NCI-H1436 (cell line): ENCODE data around the gene TTC19.
"Not testable (repeated sequence)": the region's sequence is repeated elsewhere in the genome, so short reads cannot be mapped to it uniquely, and the experiment has no call there.

ENCODE experiments used
- DNase-seq: peaks from one replicate; lab custom pipeline; 2025; lab: John Stamatoyannopoulos, UW

Gene TTC19

GRCh38 chr17:16027708-16028584 lies 28.3 kb downstream of the TTC19 start:
- no peak for DNase-seq

- no peak for DNase-seq
Observed at GRCh38 chr17:16033729-16034349, 34.2 kb downstream of the TTC19 start.

- DNase-seq, result no peak
Observed at GRCh38 chr17:16036261-16036660, 36.6 kb downstream of the TTC19 start.

DNA sequence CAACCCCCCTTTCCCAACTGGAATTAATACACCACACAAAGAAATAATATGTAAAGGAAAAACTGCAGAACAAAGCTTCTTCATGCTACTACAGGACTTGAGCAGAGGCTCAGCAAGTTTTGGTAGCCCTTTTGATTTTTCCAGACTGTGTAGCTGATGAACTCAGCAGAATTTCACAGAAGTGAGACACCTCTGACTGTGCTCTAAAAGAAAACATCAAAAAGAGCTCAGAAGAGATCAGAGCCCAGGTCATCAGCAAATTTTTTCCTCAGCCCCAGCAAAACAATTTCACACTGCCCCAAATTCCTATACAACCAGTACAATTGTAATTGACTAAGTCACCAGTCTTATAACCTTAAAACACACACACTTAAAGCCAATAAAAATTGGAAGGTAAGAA lies 38.0 kb downstream of the TTC19 start:
- no peak for DNase-seq

- no peak for DNase-seq
Observed at GRCh38 chr17:16040710-16041251, 41.2 kb downstream of the TTC19 start.

DNA sequence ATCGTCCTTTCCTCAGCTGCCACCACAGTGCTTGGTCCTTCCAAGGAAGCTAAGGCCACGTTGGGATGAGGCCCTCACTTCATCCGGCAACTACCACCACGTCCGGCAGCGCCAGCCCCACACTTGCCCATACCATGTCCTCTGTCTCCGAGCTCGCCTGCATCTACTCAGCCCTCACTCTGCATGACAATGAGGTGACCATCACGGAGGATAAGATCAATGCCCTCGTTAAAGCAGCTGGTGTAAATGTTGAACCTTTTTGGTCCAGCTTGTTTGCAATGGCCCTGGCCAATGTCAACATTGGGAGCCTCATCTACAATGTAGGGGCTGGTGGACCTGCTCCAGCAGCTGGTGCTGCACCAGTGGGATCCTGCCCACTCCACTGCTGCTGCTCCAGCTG lies 44.9 kb downstream of the TTC19 start:
- DNase-seq, result no peak

DNA sequence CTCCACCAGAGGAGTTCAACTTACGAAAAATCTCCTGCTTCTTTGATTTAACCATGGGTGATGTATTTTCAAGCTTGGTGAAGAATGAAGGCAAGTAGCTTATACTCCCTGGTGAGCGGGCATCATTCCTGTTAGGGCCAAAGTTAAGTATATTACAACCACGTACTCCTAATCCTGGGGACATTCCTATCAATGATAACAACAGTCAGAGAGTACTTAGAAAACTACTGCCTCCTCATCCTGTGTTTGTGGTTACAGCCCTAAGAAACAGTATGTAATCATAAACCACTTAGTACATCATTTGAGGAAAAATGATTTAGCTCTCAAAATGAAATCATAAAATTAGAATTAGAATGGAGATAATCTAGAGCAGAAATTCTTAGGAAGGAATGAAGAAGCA lies 47.3 kb downstream of the TTC19 start:
- DNase-seq, result no peak

GRCh38 chr17:16048811-16049449 lies 49.3 kb downstream of the TTC19 start:
- DNase-seq, result no peak

DNA sequence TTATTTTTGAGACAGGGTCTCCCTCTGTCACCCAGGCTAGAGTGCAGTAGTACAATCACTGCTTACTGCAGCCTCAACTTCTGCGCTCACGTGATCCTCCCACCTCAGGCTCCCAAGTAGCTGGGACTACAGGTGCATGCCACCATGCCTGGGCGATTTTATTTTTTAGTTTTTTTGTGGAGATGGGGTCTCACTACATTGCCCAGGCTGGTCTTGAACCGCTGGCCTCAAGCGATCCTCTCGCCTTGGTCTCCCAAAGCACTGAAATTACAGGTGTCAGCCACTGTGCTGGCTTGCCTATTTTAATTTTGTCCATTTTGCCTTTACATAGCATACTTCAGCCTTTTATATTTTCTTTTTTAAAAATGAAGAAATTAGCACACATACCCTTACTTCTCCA lies 51.2 kb downstream of the TTC19 start:
- DNase-seq, result no peak

DNA sequence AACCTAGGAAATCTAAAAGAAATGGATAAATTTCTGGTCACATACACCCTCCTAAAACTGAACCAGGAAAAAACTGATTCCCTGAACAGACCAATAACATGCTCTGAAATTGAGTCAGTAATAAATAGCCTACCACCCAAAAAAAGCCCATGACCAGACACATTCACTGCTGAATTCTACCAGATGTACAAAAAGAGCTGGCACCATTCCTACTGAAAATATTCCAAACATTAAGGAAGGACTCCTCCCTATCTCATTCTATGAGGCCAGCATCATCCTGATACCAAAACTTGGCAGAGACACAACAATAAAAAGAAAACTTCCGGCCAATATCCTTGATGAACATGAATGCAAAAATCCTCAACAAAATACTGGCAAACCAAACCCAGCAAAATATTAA lies 52.9 kb downstream of the TTC19 start:
- DNase-seq, result no peak

- DNase-seq, result not testable (repeated sequence)
Observed at GRCh38 chr17:16055139-16055538, 55.5 kb downstream of the TTC19 start.

DNA sequence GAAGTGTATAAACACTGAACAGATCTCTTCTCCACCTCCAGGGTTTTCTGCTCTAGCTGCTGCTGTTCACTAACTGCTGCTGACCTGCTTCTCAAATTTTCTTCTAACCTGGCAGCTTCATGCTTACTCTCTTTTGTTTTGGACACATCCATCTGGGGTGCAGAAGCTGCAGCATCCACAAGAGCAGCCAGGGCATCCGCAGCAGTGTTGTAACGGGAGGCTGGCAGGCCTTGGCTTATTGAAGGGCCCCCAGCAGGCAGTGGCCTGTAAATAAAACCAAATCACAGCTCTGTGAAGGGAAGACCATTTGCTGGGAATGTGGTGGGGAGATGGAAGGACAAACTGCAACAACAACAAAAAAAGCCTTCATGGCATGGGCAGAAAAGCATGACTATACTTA lies 62.0 kb downstream of the TTC19 start:
- DNase-seq, result no peak

DNA sequence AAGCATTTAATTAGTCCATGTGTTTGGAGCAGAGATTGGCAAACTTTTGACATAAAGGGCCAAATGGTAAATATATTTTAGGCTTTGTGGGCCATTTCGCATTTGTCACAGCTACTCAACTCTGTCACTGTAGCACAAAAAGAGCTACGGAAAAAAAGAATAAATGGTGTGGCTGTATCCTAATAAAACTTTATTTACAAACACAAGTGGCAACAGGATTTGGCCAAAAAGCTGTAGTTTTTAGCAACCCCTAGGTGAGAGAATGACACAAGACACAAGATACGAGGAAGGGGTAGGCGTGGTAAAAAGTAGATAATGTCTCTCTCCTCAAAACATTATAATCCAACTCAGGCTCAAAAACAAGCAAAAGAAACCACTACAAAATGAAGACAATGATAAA lies 66.5 kb downstream of the TTC19 start:
- DNase-seq, result no peak

DNA sequence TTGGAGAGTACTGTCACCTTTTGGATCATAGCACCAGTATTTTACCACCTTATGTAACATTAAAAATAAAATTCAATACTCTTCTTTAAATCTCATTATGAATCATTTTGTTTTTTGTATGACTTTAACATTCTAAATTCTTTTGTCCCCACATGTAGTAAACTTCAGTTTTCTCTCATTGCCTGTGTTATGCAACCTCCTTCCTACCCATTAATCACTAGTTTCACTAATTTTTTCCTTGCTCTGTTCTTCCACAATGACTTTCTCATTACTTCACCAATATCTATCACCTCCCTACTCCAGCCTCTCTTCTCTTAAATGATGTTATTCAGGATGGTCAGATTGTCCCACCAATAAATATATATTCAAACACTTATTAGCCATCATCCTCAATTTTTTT lies 68.7 kb downstream of the TTC19 start:
- no peak for DNase-seq

DNA sequence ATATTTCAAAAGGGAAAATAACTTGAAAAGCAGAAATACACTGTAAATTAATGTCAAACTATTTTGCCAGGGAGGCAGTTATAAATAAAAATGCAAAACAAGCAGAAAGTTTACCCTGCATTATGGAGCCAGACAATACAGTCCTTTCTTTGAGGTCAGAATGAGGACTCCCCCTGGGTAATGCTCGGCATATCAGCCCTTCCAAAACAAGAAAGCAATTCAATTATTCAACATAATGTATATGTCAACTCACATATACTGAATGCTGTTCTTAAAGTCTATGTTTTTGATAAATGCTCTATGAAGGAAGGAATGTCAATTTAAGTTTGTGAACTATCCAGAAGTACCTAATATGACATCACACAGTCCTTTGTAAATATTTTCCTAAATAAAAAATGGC lies 72.4 kb downstream of the TTC19 start:
- DNase-seq, result no peak

DNA sequence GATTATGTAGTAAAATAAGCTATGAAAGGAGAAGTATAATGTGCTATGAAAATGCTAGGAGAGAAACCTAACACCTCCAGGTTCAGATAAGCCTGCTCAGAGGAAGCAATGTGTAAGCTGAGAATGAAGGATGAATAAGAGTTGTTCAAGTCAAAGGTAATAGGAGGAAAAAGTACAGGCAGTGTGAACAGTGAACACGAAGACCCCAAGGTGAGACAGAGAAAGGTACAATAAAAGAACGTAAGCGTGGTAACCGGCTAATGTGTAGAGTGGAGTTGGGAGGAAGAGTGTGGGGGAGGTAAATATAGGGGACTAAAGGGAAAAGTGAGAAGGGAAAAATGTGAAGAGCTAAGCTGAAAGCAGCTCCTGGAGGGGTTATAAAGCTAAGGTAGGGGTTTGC lies 74.2 kb downstream of the TTC19 start:
- DNase-seq, result no peak

GRCh38 chr17:16074423-16074822 lies 74.8 kb downstream of the TTC19 start:
- no peak for DNase-seq

GRCh38 chr17:16075949-16076348 lies 76.3 kb downstream of the TTC19 start:
- no peak for DNase-seq
